Measurements from ENCODE around the gene CFLAR.
"Not testable (repeated sequence)": the region's sequence is repeated elsewhere in the genome, so short reads cannot be mapped to it uniquely, and the experiment has no call there.

Gene CFLAR

GRCh38 chr2:201149064-201149820 lies 33.3 kb downstream of the CFLAR start:
- no peak for DNase-seq

DNA sequence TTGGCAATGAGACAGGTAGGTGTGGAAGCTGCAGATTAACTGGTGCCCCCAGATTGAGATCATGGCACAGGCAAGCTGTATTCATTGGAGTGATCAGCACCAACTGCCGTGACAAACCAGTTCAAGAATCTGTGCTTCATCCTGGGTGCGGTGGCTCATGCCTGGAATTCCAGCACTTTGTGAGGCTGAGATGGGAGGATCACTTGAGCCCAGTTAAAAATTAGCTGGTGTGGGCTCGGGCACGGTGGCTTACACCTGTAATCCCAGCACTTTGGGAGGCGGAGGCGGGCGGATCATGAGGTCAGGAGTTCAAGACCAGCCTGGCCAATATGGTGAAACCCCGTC lies 33.8 kb downstream of the CFLAR start:
- not testable (repeated sequence) for DNase-seq

DNA sequence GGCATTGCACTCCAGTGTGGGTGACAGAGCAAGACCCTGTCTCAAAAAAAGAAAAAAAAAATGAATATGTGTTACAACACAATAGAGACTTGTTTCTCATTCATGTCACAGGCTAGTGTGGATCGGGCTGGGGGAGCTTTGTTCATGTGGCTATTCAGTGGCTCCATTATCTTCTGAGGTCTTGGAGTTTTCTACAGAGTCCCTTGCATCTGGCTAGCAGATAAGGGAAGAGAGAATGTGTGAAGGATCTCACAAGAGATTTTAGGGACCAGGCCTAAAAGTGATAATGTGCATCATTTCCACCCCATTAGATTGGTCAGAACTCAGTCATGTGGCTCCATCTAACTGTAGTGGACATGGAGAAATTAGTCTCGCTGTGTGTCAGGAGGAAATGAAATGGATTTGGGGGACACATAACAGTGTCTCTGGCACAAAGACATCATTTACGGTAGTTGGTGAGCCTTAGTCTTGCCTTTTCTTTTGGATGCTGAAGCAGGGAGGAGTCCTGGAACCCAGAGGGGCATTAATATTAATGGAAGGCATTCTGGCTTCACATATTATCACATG lies 34.6 kb downstream of the CFLAR start:
- DNase-seq, result no peak

DNA sequence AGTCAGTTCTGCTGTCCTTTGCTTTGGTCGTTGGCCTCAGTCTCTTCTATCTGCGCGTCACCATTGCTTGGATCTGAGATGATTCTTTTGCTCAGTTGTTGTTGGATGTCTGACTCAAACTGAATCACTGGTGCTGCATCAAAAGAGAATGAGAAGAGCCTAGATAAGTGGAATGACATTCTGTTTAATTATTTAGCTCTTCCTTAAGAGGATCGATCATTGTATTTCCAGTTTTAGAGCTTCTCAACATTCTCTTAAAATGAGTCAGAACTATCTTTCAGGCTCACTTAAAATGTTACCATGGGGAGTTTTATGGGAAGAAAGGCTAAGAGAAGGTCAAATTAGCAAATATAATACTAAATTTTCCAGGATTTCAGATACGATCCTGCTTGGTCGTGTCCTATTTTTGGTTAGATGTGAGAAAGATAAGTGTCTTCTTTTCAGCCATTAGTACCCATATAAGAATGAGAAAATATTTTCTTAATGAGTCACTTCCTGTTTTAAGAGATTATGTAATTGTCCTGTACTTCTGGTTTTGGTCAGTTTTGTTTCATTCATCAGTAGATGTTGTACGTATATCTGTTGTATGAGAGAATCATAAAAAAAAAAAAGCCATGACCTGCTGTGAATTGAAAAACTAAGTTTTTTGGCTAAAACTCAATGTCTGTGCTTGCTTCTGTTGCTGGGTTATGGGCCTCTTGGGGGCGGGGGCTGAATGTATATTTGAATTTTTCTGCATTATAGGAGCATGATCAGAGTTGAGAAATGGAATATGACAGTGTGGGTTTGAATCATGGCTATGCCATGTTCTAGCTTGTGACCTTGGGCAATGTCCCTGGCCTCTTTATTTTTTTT lies 35.4 kb downstream of the CFLAR start:
- no peak for DNase-seq

- DNase-seq, result no peak
Observed at GRCh38 chr2:201152517-201152916, 36.6 kb downstream of the CFLAR start.

GRCh38 chr2:201152999-201153815 lies 37.2 kb downstream of the CFLAR start:
- no peak for DNase-seq

DNA sequence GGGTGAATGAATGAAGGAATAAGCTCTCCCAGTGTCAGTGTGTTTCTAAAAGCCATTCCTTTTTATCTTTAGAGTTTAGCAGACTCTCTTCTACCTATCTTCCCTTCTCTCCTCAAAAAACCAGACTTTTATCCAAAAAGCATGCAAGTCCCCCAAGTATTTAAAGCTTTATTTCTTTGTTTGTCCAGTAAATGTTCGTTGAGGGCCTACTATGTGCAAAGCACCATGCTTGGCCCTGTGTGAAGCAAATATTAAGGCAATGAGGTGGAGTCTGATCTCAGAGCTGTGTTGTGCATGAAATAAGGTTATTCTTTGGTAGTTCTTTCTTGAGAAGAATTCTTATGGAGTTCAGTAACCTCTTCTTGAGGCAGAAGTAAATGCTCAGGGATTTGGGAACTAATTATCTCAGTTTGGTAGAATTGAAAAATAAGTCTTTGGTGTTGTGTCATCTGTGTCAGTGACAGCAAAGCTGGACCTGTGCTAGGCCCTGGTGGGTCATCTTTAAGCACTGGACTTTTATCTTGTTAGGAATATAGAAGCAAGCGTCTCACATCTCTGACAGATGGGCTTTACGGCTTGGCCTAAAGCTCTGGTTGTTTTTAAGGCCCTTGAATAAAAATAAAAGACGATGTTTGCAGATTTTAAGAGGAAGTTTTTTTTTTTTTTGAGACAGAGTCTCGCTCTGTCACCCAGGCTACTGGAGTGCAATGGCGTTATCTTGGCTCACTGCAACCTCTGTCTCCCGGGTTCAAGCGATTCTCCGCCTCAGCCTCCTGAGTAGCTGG lies 38.8 kb downstream of the CFLAR start:
- DNase-seq, result no peak

GRCh38 chr2:201156036-201156435 lies 40.1 kb downstream of the CFLAR start:
- DNase-seq, result no peak

- no peak for DNase-seq
Observed at GRCh38 chr2:201156640-201157039, 40.7 kb downstream of the CFLAR start.

DNA sequence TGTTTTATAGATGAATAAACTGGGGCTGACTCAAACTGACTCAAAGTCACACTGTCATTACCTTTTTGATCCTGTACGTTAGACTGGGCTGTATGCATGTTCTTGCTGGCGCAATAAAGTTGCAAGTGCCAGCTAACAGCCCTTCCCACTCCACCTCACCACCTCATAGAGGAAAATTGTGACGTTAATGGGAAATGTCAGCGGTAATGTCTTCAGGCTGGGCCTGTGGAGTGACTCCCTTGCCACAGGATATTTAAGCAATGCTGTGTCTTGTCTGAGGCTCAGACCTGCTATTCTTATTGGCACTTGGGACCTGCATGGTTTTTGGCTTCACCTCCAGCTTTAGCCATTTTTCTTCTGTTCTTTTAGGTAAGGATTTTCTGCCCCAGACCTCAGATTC lies 41.7 kb downstream of the CFLAR start:
- no peak for DNase-seq

- peak; percentile 77 to 78 for DNase-seq
Observed at GRCh38 chr2:201158111-201158929, 42.4 kb downstream of the CFLAR start.

DNA sequence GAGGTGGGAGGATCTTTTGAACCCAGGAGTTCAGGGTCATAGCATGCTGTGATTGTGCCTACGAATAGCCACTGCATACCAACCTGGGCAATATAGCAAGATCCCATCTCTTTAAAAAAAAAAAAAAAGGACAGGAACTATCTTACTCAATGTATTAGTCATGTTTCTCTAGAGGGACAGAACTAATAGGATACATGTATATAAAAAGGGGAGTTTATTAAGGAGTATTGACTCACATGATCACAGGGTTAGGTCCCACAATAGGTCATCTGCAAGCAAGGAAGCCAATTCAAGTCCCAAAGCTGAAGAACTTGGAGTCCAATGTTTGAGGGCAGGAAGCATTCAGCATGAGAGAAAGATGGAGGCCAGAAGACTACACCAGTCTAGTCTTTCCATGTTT lies 48.2 kb downstream of the CFLAR start:
- no peak for DNase-seq

GRCh38 chr2:201167546-201167945 lies 51.6 kb downstream of the CFLAR start:
- no peak for DNase-seq

- not testable (repeated sequence) for DNase-seq
Observed at GRCh38 chr2:201168496-201168895, 52.5 kb downstream of the CFLAR start.

- no peak for DNase-seq
Observed at GRCh38 chr2:201171259-201171814, 55.4 kb downstream of the CFLAR start.

DNA sequence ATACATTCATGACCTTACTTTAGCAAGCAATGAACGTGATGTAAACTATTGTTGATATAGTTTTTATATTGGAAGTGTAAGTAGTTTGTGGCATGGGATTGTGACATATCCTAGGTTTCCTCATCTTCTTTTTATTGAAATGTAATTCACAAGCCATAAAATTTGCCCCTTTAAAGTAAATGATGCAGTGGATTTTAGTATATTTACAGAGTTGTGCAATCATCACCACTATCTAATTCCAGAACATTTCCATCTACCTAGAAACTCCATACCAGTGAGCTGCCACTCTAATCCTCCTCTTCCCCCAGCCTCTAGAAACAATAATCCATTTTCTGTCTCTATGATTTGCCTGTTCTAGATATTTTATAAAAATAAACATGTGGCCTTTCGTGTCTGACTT lies 56.3 kb downstream of the CFLAR start:
- no peak for DNase-seq

DNA sequence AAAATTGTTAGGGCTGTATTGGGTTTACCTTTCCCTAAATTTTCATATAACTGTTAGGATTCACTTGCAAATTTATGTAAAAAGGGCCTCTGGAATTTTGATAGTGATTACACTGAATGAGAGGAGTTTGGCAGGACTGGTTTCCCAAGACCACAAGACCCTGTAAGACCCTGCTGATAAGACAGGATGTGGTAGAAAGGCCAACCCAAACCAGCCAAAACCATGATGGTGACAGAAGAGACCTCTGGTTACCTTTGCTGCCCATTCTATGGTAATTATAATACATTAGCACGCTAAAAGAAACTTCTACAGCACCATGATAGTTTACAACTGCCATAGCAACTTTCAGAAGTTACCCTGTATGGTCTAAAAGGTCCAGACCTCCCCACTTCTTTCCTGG lies 58.7 kb downstream of the CFLAR start:
- no peak for DNase-seq

GRCh38 chr2:201176081-201176481 lies 60.1 kb downstream of the CFLAR start:
- no peak for DNase-seq

DNA sequence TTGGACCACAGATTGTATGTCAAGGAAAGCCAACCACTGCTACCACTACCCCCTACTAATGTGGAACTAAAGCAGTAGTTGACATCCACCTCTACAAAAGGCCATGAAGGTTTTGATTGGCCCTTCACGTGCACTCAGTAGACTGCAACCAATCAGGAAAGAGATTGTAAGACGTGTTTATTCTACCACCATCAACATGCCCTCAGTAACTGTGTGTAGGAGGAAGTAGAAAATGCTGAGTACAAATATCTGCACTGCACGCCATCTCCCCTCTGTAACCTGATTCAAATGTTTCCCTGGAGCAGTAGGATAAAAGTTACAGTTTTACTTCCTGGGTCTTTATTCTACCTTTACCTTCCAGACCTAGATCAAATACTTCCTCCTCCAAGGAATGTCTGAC lies 64.0 kb downstream of the CFLAR start:
- DNase-seq, result peak in 1 of 2 experiments; percentile 17

- DNase-seq, result no peak
Observed at GRCh38 chr2:201182650-201183364, 66.8 kb downstream of the CFLAR start, which contains the start of gene CASP10. Gene CASP10, plus strand, starts transcription at chr2:201183141. Its CDS starts 2,637 bp downstream, at chr2:201185778.

Measured in NCI-H446 (cell line).